GM19043 (cell line): ENCODE measurements around the gene GCA.

Experiments
- ATAC-seq: cut with Tn5 transposase; IDR thresholded peaks from one replicate; pipeline ENCODE4 v1.9.1; 2021; ENCODE audit warnings: low read depth; ENCODE audit not compliant: unreplicated experiment

GCA gene

GRCh38 chr2:162401871-162402270 is 57.9 kb downstream of the GCA start:
- ATAC-seq, result no peak

GRCh38 chr2:162403884-162404283 is 60.0 kb downstream of the GCA start:
- no peak for ATAC-seq
